ENCODE data around the gene WNT11.

The WNT11 gene

GRCh38 chr11:76217653-76218160 lies 11.4 kb upstream of the WNT11 start:
- peak; percentile 59 for DNase-seq

DNA sequence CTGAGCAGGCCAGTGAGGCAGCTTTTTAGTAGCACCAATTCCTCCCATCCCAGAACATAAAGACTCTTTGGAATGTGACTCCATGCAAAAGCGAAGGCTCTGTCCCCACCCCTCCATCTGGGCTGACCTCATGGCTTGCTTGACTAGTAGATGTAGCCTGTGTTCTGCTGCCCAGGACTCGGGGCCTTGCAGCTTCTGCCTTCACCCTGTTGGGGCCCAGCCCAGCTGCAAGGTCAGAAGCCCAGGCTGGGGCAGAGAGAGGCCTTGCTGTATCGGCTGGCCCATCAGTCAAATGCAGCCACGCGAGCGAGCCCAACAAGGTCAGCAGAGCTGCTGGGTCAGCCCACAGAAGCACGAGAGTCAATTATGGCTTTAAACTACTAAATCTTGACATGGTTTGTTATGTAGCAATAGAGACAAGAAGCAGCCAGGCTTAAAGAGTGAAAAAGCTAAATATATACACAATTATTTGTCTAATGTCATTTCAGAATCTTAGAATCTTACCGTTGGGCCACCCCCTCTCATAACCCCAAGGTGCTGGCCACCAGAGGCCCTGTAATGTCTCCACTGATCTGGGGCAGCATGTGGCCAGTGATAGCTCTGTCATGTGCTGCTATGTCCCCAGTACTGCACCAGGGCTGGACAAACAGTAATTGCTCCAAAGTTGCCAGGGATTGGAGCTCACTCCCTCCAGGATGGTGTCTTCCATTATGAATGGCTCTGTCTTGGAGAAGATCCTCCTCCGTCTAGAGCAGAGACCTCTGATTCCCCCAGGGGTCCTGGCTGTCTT lies 10.4 kb upstream of the WNT11 start:
- no peak for DNase-seq

GRCh38 chr11:76215941-76216340 lies 9.6 kb upstream of the WNT11 start:
- no peak for DNase-seq

DNA sequence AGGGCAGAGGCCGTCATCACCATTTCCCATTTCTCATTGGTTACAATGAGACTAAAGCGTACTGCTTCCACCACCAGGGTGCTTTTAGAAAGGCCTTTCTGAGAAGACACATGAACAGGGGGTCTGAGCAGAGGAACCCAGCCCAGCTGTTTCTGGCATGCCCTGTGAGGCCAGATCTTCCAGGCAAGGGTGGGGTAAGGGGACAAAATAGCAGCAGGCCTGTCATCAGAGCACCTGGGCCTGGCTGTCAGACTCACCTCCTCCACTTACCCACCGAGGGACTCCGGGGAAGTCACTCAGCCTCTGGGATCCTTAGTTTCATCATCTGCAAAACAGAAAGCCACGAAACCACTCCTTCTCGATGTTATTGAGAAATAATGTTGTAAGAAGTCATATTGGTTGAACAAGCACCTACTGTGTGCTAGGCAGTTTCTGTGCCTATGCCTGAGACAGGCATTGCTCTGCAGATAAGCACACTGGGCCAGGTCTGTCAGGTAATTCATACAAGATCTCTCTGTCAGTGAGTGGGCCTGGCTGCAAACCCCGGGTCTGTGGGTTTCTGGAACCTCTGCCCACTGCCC lies 8.8 kb upstream of the WNT11 start:
- DNase-seq, result no peak

DNA sequence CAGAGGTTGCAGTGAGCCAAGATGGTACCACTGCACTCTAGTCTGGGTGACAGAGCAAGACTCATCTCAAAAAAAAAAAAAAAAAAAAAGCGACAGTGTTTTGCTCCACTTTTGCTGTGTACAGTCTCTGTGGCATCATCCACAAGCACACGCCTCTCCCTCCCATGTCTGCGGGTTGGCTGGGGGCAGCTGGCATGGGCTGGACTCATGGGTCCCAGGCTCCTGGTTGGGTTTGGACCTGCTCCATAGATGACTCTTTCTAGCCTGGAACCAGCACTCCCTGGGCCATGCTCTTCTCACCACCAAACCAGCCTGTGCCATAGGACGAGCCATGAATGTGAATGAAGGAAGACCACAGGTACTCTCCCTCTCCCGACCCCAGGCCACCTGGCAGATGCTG lies 7.9 kb upstream of the WNT11 start:
- no peak for DNase-seq

GRCh38 chr11:76212086-76213035 lies 6.1 kb upstream of the WNT11 start:
- no peak for DNase-seq

DNA sequence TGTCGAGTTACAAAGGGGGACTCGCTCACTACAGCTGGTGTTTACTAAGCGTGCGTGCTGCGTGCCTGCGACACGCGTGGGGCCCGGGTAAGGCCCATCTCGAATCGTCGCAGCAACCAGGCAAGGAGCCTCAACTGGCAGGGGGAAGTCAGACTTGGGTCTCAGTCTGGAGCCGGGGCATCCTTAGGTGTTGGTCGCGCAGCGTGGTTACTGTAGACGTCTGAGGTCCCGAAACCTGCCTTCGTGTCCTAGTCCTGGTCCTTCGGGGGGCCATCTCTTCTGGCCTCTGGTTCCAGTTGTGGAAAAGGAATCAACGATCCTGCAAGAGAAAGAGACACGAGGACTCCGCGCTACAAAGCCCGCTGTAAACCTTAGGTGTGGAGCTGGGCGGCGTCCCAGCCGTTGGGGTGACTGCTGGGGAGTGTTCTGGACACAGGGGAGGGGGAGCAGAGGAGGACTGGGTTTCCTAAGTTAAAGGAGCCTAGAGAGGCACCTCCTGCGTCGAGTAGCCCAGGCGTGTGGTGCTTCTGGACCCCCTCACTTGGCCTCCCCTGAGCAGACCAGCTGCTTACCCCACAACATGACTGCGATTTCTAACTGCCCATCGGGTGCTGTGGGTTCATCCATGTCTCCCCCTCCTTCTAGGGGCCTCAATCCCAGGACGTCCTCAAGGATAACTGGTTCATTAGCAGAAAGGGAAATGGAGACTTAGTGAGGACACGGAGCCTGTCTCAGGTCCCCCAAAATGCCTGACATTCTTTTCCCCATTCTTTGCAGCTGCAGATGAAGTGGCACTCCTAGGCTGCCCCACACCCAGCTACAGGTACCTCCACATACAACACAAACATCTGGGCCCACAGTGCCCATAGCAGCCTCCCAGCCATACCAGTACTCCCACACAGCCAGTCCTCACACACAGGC lies 4.9 kb upstream of the WNT11 start:
- no peak for DNase-seq

- peak; percentile 50 for DNase-seq
Observed at GRCh38 chr11:76209973-76210930, 4.0 kb upstream of the WNT11 start.

DNA sequence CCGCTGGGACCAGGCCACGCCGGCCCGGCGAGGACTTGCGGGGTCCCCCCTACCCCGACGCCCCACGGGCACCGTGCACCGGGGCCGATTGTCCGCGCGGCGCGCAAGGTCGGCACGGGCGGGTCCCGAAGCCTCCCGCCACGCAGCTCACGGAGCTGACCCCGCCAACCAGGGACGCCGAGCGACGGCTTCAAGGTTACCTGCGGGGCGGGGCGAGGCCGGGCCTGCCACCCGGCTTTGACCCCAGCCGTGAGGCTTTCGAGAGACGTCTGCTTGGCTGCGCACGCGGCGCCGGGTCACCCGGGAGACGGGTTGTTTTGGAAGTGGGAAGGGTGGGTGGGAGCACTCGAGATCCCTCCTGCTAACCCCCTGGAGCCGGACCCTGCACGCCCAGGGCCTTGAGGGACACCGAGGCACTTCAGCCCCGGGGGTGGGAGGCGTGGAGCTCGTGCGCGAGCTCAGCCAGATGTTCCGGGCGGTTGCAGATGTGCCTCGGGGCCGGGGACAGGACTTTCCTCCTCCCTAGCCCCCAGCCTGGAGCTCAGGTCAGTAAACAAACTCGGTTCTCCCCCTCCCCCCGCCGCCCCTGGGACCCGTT lies 3.2 kb upstream of the WNT11 start:
- peak; percentile 35 for DNase-seq

GRCh38 chr11:76208438-76209374 lies 2.4 kb upstream of the WNT11 start:
- DNase-seq, result peak; percentile 58

DNA sequence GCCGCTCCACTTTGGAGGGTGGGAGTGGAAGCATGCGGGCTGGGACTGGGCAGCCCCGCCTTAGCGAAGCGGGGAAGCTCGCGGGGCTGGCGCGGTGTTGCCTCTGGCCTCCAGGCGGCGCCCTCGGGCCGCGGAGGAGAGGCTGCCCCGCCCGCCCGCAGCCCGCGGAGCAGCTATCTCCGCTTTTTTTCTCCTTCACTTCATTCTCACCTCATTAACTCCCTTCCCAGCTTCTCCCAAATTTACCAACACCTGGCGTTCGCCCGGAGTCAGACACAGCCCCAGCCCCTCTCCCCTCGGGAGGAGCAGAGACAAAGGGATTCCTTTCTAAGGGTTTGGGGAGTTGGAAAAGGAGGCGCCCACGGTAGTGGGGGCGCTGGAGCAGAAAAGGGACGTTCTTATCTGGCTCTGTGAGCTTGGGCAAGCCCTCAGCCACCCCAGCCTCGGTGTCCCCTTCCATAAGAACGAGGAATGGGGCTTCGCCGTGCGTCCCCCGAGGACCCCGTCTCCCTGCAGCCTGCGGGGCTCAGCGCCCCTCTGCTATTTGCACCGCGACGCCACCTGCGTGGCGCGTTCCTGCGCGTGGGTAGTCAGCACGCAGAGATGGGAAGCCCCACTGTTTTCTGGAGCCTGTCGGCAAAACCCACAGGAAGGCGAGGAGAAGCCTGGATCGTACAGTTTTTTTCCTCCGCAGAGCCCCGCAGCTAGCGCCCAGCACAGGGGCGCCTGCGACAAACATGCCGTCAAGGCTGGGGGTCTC lies 1.5 kb upstream of the WNT11 start:
- DNase-seq, result peak; percentile 68

DNA sequence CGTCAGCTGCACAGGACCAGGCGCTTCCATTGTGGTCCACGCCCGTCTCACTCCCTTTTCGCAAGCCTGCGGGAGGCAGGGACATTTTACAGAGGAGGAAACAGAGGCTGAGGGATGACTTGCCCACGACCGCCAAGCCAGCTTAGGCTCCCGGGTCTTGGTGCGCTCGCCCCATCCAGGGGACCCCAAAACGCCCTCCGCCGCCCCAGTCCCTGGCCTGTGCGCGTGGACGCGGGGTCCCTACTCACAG lies 300 bp downstream of the WNT11 start:
- DNase-seq, result no peak

GRCh38 chr11:76205252-76206076 lies 838 bp downstream of the WNT11 start:
- no peak for DNase-seq

DNA sequence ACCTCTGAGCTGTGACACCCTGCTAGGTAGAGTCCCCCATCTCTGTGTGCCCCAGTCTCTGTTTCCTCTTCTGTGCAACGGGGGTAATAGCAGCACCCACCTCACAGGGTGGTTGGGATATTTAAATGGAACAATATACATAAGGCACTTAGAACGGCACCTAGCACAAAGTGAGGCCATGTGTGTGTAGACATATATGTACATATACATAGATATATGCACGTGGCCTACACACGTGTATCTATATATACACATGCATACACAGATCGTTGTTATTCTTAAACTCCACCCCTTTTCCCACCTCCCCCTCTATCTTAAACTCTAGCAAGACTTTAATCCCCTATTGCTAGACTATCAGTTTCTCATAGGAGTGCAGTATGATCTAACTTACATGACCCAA lies 2.4 kb downstream of the WNT11 start:
- DNase-seq, result no peak

- no peak for DNase-seq
Observed at GRCh38 chr11:76203131-76203925, 3.0 kb downstream of the WNT11 start.

DNA sequence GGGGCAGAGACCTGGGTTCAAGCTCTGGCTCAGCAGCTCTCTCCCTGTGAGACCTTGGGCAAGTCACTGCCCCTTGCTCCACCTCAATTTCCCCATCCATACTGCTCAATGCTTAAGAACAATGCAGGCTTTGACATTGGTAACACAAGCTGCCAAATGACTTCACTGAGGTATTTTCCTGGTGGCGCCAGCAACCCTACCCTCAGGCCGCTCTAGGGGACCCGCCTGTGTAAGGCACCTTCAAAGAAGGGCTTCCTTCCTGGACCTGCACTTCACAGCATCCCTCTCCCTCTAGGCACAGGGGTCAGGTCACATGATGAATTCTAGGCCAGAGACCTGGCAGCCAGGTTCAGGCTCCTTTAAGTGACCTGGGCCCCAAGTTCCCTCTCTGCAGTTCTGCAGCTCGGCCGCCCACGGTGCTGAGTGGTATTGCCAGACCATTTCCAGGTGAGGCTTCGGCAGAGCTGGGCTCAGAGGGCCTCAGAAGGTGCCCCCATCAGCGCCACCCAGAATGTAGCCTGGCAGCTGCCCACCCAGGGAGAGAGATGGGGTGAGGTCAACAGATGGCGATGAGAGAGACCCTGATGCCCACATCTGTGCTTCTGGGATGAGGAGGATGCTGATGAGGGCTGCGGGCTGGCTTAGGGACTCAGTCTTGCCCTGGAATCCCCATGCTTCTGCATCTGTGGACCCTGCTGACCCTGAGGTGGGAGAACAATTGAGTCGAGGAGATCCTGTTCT lies 4.5 kb downstream of the WNT11 start:
- DNase-seq, result no peak
